ENCODE data around the gene PDE12. TPM values are rescaled to one million over a fixed set of nuclear protein-coding genes. Genes with fewer than 3 reads are reported as not detected.

PDE12 gene
- polyA plus RNA-seq, 1 donor from 2014 or later: 10.3 TPM

DNA sequence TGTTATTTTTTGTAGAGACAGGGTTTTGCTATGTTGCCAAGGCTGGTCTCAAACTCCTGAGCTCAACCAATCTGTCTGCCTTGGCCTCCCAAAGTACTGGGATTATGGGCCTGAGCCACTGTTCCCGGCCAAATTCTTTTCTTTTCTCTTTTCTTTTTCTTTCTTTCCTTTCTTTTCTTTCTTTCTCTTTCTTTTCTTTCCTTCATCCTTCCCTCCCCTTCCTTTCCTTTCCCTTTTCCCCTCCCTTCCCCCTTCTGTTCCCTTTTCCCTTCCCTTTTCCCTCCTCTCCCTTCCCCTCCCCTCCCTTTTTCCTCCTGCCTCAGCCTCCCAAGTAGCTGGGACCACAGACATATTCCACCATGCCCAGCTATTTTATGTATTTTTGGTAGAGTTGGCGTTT, 44.1 kb downstream of the PDE12 start:
- no peaks in the 10 kb centered on the region for H3K9me3 ChIP-seq (ENCODE audit: low read length)
- H3K4me2 ChIP-seq (ENCODE audit: low read length): no peak overlapping the region
- H3K4me3 ChIP-seq (ENCODE audit: low read length): no peak overlapping the region
- H3K27me3 ChIP-seq (ENCODE audit: insufficient read depth, low read depth, low read length): no peaks in the 10 kb centered on the region
- H3K9ac ChIP-seq (ENCODE audit: low read length): no peak overlapping the region
- no peak overlapping the region for H2AFZ ChIP-seq (ENCODE audit: low read depth, low read length)
- H3K27ac ChIP-seq (ENCODE audit: low read length): no peak overlapping the region
- H3K36me3 ChIP-seq (ENCODE audit: insufficient read depth, low read length): no peaks in the 10 kb centered on the region
- H3K79me2 ChIP-seq (replicated peaks; ENCODE audit: insufficient read depth, low read length): peaks cover 23% of the 10 kb centered on the region
- TF ChIP-seq POLR2AphosphoS5 (IDR thresholded peaks at IDR 0.05) (no peak), RAD21 (conservative IDR thresholded peaks at IDR 0.05) (no peak), SMC3 (conservative IDR thresholded peaks at IDR 0.05; ENCODE audit: poor library complexity) (no peak), EP300 (conservative IDR thresholded peaks at IDR 0.05; ENCODE audit: poor library complexity, severe bottlenecking) (no peak), TAF1 (IDR thresholded peaks at IDR 0.05; ENCODE audit: low read depth) (no peak), EZH2 (IDR thresholded peaks at IDR 0.05; ENCODE audit: borderline replicate concordance, insufficient read depth, low read length, poor library complexity, severe bottlenecking) (no peak), MXI1 (conservative IDR thresholded peaks at IDR 0.05; ENCODE audit: poor library complexity, severe bottlenecking) (no peak)
- TF ChIP-seq, protein P1, sequence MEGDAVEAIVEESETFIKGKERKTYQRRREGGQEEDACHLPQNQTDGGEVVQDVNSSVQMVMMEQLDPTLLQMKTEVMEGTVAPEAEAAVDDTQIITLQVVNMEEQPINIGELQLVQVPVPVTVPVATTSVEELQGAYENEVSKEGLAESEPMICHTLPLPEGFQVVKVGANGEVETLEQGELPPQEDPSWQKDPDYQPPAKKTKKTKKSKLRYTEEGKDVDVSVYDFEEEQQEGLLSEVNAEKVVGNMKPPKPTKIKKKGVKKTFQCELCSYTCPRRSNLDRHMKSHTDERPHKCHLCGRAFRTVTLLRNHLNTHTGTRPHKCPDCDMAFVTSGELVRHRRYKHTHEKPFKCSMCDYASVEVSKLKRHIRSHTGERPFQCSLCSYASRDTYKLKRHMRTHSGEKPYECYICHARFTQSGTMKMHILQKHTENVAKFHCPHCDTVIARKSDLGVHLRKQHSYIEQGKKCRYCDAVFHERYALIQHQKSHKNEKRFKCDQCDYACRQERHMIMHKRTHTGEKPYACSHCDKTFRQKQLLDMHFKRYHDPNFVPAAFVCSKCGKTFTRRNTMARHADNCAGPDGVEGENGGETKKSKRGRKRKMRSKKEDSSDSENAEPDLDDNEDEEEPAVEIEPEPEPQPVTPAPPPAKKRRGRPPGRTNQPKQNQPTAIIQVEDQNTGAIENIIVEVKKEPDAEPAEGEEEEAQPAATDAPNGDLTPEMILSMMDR (IDR thresholded peaks at IDR 0.05; ENCODE audit: poor library complexity, severe bottlenecking): no peak
- TF ChIP-seq, protein P2, sequence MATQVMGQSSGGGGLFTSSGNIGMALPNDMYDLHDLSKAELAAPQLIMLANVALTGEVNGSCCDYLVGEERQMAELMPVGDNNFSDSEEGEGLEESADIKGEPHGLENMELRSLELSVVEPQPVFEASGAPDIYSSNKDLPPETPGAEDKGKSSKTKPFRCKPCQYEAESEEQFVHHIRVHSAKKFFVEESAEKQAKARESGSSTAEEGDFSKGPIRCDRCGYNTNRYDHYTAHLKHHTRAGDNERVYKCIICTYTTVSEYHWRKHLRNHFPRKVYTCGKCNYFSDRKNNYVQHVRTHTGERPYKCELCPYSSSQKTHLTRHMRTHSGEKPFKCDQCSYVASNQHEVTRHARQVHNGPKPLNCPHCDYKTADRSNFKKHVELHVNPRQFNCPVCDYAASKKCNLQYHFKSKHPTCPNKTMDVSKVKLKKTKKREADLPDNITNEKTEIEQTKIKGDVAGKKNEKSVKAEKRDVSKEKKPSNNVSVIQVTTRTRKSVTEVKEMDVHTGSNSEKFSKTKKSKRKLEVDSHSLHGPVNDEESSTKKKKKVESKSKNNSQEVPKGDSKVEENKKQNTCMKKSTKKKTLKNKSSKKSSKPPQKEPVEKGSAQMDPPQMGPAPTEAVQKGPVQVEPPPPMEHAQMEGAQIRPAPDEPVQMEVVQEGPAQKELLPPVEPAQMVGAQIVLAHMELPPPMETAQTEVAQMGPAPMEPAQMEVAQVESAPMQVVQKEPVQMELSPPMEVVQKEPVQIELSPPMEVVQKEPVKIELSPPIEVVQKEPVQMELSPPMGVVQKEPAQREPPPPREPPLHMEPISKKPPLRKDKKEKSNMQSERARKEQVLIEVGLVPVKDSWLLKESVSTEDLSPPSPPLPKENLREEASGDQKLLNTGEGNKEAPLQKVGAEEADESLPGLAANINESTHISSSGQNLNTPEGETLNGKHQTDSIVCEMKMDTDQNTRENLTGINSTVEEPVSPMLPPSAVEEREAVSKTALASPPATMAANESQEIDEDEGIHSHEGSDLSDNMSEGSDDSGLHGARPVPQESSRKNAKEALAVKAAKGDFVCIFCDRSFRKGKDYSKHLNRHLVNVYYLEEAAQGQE (IDR thresholded peaks at IDR 0.05; ENCODE audit: borderline replicate concordance): no peak
- H4K20me1 ChIP-seq (ENCODE audit: insufficient read depth): no peaks in the 10 kb centered on the region
- peaks cover 4% of the 10 kb centered on the region for H3F3A ChIP-seq (ENCODE audit: insufficient read depth, low read length, poor library complexity, severe bottlenecking)
- H3K9me2 ChIP-seq (ENCODE audit: insufficient read depth, low read length): no peaks in the 10 kb centered on the region

- no peaks in the 10 kb centered on the region for H4K20me1 ChIP-seq (ENCODE audit: insufficient read depth)
- H3K4me3 ChIP-seq (ENCODE audit: low read length): no peak overlapping the region
- no peak overlapping the region for H2AFZ ChIP-seq (ENCODE audit: low read depth, low read length)
- no peaks in the 10 kb centered on the region for H3K36me3 ChIP-seq (ENCODE audit: insufficient read depth, low read length)
- TF ChIP-seq EP300 (conservative IDR thresholded peaks at IDR 0.05; ENCODE audit: poor library complexity, severe bottlenecking): no peak
- TF ChIP-seq TAF1 (IDR thresholded peaks at IDR 0.05; ENCODE audit: low read depth): no peak
- no peak for TF ChIP-seq EZH2 (IDR thresholded peaks at IDR 0.05; ENCODE audit: borderline replicate concordance, insufficient read depth, low read length, poor library complexity, severe bottlenecking)
- no peak for TF ChIP-seq MXI1 (conservative IDR thresholded peaks at IDR 0.05; ENCODE audit: poor library complexity, severe bottlenecking)
- no peaks in the 10 kb centered on the region for H3K27me3 ChIP-seq (ENCODE audit: insufficient read depth, low read depth, low read length)
- H3K9me3 ChIP-seq (ENCODE audit: low read length): no peaks in the 10 kb centered on the region
- H3K9me2 ChIP-seq (ENCODE audit: insufficient read depth, low read length): no peaks in the 10 kb centered on the region
- no peak overlapping the region for H3K9ac ChIP-seq (ENCODE audit: low read length)
- H3K79me2 ChIP-seq (replicated peaks; ENCODE audit: insufficient read depth, low read length): no peaks in the 10 kb centered on the region
- no peaks in the 10 kb centered on the region for H3F3A ChIP-seq (ENCODE audit: insufficient read depth, low read length, poor library complexity, severe bottlenecking)
- H3K27ac ChIP-seq (ENCODE audit: low read length): no peak overlapping the region
- H3K4me2 ChIP-seq (ENCODE audit: low read length): no peak overlapping the region
Observed at GRCh38 chr3:57604971-57605370, 48.9 kb downstream of the PDE12 start.
